Naive thymus-derived CD8-positive, alpha-beta T cell (primary cell): ENCODE results near the gene RIMS3. TPM values are rescaled to one million over a fixed set of nuclear protein-coding genes. Genes with fewer than 3 reads are reported as not detected.

Experiments
- ATAC-seq, 2 donors: fragments of 150-1000 bp; cut with Tn5 transposase in 1 of 2; sonication (Bioruptor Pico), chemical (Tn5 transposase) in 1 of 2; 1 replicate in 1 of 2; 2 replicates in 1 of 2; pipeline ENCODE4 v1.10.0; 2021; ENCODE audit warnings: mild to moderate bottlenecking in 2 of 2, moderate library complexity in 2 of 2
- POLR2A ChIA-PET: fragments of 350-600 bp; sonication (Branson Sonifier 250); formaldehyde crosslinking; loops from one replicate; lab custom pipeline; 2021; ENCODE audit warnings: antibody characterized with exemption; lab: Charles Lee
- DNase-seq, 10 donors: peaks; one replicate each; pipeline versions ENCODE4 v3.0.0 to v3.0.0-alpha.2; 2020 to 2022
- H3K27ac Mint-ChIP-seq, 10 donors: one replicate each; pipeline ENCODE4 v1.8.0; 2020 to 2022; ENCODE audit warnings: mild to moderate bottlenecking in 10 of 10, mixed read lengths in 10 of 10, moderate library complexity in 4 of 10, inconsistent platforms in 1 of 10
- H3K27me3 Mint-ChIP-seq, 5 donors: one replicate each; pipeline ENCODE4 v1.8.0; 2021 to 2022; ENCODE audit warnings: mixed read lengths in 5 of 5
- H3K36me3 Mint-ChIP-seq, 3 donors: one replicate each; pipeline ENCODE4 v1.8.0; 2020 to 2022; ENCODE audit warnings: mixed read lengths in 3 of 3, mild to moderate bottlenecking in 2 of 3, inconsistent platforms in 1 of 3
- H3K4me1 Mint-ChIP-seq, 4 donors: one replicate each; pipeline ENCODE4 v1.8.0; 2021 to 2022; ENCODE audit warnings: mixed read lengths in 4 of 4
- H3K4me3 Mint-ChIP-seq, 10 donors: one replicate each; pipeline ENCODE4 v1.8.0; 2020 to 2022; ENCODE audit warnings: mild to moderate bottlenecking in 10 of 10, mixed read lengths in 10 of 10, moderate library complexity in 6 of 10, inconsistent platforms in 1 of 10
- H3K9me3 Mint-ChIP-seq, 9 donors: one replicate each; pipeline ENCODE4 v1.8.0; 2020 to 2022; ENCODE audit warnings: mixed read lengths in 9 of 9, mild to moderate bottlenecking in 3 of 9, inconsistent platforms in 1 of 9, moderate library complexity in 1 of 9
- polyA plus RNA-seq, 3 donors: library from polyadenylated mRNA; unstranded; fragments of 300-500 nt; fragmentation: Illumina TruSeq; gene quantifications; one replicate each; pipeline ENCODE4 v1.2.3, GENCODE V29; 2021
- total RNA-seq, 8 experiments: library from RNA in 2 of 8; stranded (reverse) in 2 of 8; gene quantifications; one replicate each; pipeline ENCODE4 v1.2.3 and lab custom pipeline; 2021 to 2026

The RIMS3 gene
- total RNA-seq (1 to 10 TPM; 1.2 to 2.0 TPM), polyA plus RNA-seq (1 to 10 TPM in 2 of 3 donors, under 1 TPM in 1; 0.76 to 1.5 (median 1.0) TPM), total RNA-seq (lab: John Stamatoyannopoulos, UW) (0.98 to 8.6 (median 1.8) reads per million in 6 experiments)

- Mint-ChIP-seq H3K4me3 (peak within 1 kb of the TSS; percentile 82 to 93 (median 88)), H3K4me1 (peaks cover 2 to 30% (median 25%) of the 10 kb centered on the region in 4 donors), H3K9me3 (no peaks in the 10 kb centered on the region), H3K27ac (peak within 1 kb of the TSS in 9 of 10 donors; percentile 52 to 91 (median 77)), H3K36me3 (no peaks in the 10 kb centered on the region), H3K27me3 (no peaks in the 10 kb centered on the region)
- ATAC-seq = peak; percentile 78 to 81
- DNase-seq = peak; percentile 47 to 89 (median 76)
- POLR2A ChIA-PET = interaction anchor here (3.6 kb wide), 1 partner anchor 26 kb away, joined by 19 read pairs; the partner anchor contains the start of gene NFYC
These were observed at the start of gene RIMS3 for GRCh38 chr1:40665335-40666171. Gene RIMS3, minus strand, starts transcription at chr1:40665682. Its CDS starts 23,757 bp downstream, at chr1:40641925.

GRCh38 chr1:40712997-40713396 lies 47.5 kb upstream of the RIMS3 start:
- POLR2A ChIA-PET = interaction anchor here (1.4 kb wide), 1 partner anchor 22 kb away, joined by 3 read pairs; no protein-coding TSS in a partner anchor
- ATAC-seq = no peak
- H3K27ac Mint-ChIP-seq = peak overlapping the region in 9 of 10 donors; percentile 35 to 94 (median 55)
- peaks cover 30 to 85% (median 68%) of the 10 kb centered on the region in 4 donors for H3K4me1 Mint-ChIP-seq
- H3K9me3 Mint-ChIP-seq = no peaks in the 10 kb centered on the region
- H3K27me3 Mint-ChIP-seq = no peaks in the 10 kb centered on the region
- peaks cover 0 to 6% (median 5%) of the 10 kb centered on the region in 3 donors for H3K36me3 Mint-ChIP-seq
- no peak for DNase-seq
- H3K4me3 Mint-ChIP-seq = peak overlapping the region; percentile 33 to 71 (median 64)

DNA sequence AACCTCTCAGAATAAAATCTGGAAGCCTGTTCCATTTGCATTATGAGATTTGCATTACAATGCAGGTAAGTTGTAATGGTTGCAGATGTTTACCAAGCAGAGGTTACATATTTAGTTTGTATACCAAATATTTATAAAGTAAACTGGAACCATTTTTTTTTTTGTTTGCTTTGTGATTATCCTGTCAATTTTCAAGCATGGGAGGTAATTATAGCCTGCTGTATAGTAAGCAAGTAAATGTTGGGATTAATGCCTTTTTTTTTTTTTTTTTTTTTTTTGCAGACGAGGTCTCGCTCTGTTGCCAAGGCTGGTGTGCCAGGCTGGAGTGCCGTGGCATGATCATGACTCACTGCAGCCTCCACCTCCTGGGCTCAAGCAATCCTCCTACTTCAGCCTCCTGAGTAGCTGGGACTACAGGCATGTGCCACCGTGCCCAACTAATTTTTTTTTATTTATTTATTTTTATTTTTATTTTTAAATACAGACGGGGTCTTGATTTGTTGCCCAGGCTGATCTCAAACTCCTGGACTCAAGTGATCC lies 47.0 kb upstream of the RIMS3 start:
- peaks cover 30 to 86% (median 67%) of the 10 kb centered on the region in 4 donors for H3K4me1 Mint-ChIP-seq
- DNase-seq (no peak), ATAC-seq (no peak)
- no peaks in the 10 kb centered on the region for H3K27me3 Mint-ChIP-seq
- no peaks in the 10 kb centered on the region for H3K9me3 Mint-ChIP-seq
- peak overlapping the region in 3 of 10 donors; percentile 43 to 94 (median 55) for H3K27ac Mint-ChIP-seq
- peak overlapping the region in 5 of 10 donors; percentile 10 to 93 (median 40) for H3K4me3 Mint-ChIP-seq
- peaks cover 0 to 6% (median 5%) of the 10 kb centered on the region in 3 donors for H3K36me3 Mint-ChIP-seq
- POLR2A ChIA-PET = interaction anchor here (1.3 kb wide), 1 partner anchor 21 kb away, joined by 8 read pairs; the partner anchor contains the start of gene NFYC

GRCh38 chr1:40711465-40712404 lies 46.3 kb upstream of the RIMS3 start:
- Mint-ChIP-seq H3K27ac (peak overlapping the region in 7 of 10 donors; percentile 9 to 94 (median 66)), H3K4me3 (peak overlapping the region in 9 of 10 donors; percentile 43 to 99 (median 79)), H3K36me3 (peaks cover 0 to 6% (median 5%) of the 10 kb centered on the region in 3 donors), H3K27me3 (no peaks in the 10 kb centered on the region), H3K4me1 (peaks cover 27 to 81% (median 63%) of the 10 kb centered on the region in 4 donors), H3K9me3 (no peaks in the 10 kb centered on the region)
- ATAC-seq (no peak), DNase-seq (no peak)
- POLR2A ChIA-PET = interaction anchor here (1.3 kb wide), 1 partner anchor 20 kb away, joined by 8 read pairs; the partner anchor contains the start of gene NFYC

- peaks cover 0 to 5% (median 3%) of the 10 kb centered on the region in 3 donors for H3K36me3 Mint-ChIP-seq
These were observed 45.3 kb upstream of the RIMS3 start for GRCh38 chr1:40710581-40711315.

GRCh38 chr1:40709802-40710278 lies 44.4 kb upstream of the RIMS3 start:
- Mint-ChIP-seq H3K4me3 (peak overlapping the region; percentile 90 to 99 (median 95)), H3K27ac (peak overlapping the region in 9 of 10 donors; percentile 92 to 99 (median 97)), H3K36me3 (peaks cover 0 to 5% (median 3%) of the 10 kb centered on the region in 3 donors), H3K4me1 (peaks cover 23 to 79% (median 60%) of the 10 kb centered on the region in 4 donors), H3K9me3 (no peaks in the 10 kb centered on the region), H3K27me3 (no peaks in the 10 kb centered on the region)
- POLR2A ChIA-PET = interaction anchor here (1.5 to 11.7 kb wide), 3 partner anchors 17 to 152 kb away, joined by 3 to 120 read pairs (median 4); partner anchors contain the start of genes CITED4 and NFYC
- ATAC-seq = no peak
- DNase-seq = no peak

More at GRCh38 chr1:40710581-40711315, 45.3 kb upstream of the RIMS3 start:
- POLR2A ChIA-PET = interaction anchor here (1.3 to 11.7 kb wide), 2 partner anchors 18 to 19 kb away, joined by 8 to 120 read pairs; partner anchors contain the start of gene NFYC
- ATAC-seq (no peak), DNase-seq (no peak)
- H3K27me3 Mint-ChIP-seq = no peaks in the 10 kb centered on the region
- peak overlapping the region in 8 of 10 donors; percentile 25 to 94 (median 65) for H3K27ac Mint-ChIP-seq
- H3K4me3 Mint-ChIP-seq = peak overlapping the region in 9 of 10 donors; percentile 31 to 99 (median 95)
- peaks cover 23 to 78% (median 60%) of the 10 kb centered on the region in 4 donors for H3K4me1 Mint-ChIP-seq
- H3K9me3 Mint-ChIP-seq = no peaks in the 10 kb centered on the region

DNA sequence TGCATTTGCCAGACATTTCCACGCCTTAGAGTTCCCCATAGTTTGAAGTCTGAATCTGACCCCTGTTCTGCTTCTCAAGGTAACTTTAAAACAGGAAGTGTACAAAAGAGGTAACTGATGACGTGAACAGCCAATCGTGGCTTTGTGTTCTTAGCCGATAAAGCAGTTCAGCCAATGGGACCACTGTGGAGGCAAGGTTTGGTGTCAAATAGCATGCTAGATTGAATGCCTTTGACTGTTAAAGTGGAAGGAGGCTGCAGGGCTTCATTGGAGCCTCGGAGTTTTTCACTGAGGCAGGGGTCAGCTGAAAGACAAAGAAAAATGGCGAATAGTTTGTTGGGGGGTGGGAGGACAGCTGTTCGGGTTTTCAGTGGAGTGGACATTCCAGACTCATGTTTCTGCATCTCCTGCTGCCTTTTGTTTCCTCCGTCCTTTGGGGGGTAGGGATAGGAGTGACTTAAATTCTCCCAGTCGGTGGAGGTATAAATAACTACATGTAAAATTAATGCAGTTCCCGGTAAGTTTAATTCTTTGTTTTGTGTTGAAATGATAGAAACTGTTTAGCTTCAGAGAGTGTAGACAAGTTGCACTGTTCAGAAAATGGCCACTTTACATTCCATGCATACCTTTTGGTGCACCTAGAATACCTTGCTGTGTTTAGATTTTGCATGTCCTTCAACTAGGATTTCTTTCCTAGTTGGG lies 43.8 kb upstream of the RIMS3 start:
- ATAC-seq (peak; percentile 97 to 98), DNase-seq (peak in 9 of 10 donors; percentile 35 to 90 (median 82))
- Mint-ChIP-seq H3K4me3 (peak overlapping the region; percentile 90 to 99 (median 95)), H3K4me1 (peaks cover 26 to 81% (median 65%) of the 10 kb centered on the region in 4 donors), H3K36me3 (peaks cover 0 to 5% (median 3%) of the 10 kb centered on the region in 3 donors), H3K27ac (peak overlapping the region; percentile 92 to 99 (median 97)), H3K27me3 (no peaks in the 10 kb centered on the region), H3K9me3 (no peaks in the 10 kb centered on the region)
- POLR2A ChIA-PET = interaction anchor here (1.0 to 11.7 kb wide), 4 partner anchors 17 to 270 kb away, joined by 3 to 120 read pairs (median 4); partner anchors contain the start of genes CITED4, CTPS1 and NFYC

GRCh38 chr1:40708750-40709099 lies 43.2 kb upstream of the RIMS3 start:
- DNase-seq (peak in 1 of 10 donors; percentile 87), ATAC-seq (peak; percentile 83 to 87)
- Mint-ChIP-seq H3K27me3 (no peaks in the 10 kb centered on the region), H3K4me3 (peak overlapping the region; percentile 90 to 99 (median 95)), H3K4me1 (peaks cover 26 to 81% (median 68%) of the 10 kb centered on the region in 4 donors), H3K36me3 (peaks cover 0 to 5% (median 3%) of the 10 kb centered on the region in 3 donors), H3K27ac (peak overlapping the region; percentile 92 to 99 (median 97)), H3K9me3 (no peaks in the 10 kb centered on the region)
- POLR2A ChIA-PET = interaction anchor here (1.0 to 11.7 kb wide), 4 partner anchors 16 to 271 kb away, joined by 3 to 120 read pairs (median 4); partner anchors contain the start of genes CITED4, CTPS1 and NFYC

- no peak for ATAC-seq
- Mint-ChIP-seq H3K4me1 (peaks cover 19 to 79% (median 58%) of the 10 kb centered on the region in 4 donors), H3K27ac (peak overlapping the region in 4 of 10 donors; percentile 2 to 43 (median 20)), H3K9me3 (no peaks in the 10 kb centered on the region), H3K36me3 (no peaks in the 10 kb centered on the region), H3K4me3 (peak overlapping the region in 1 of 10 donors; percentile 3), H3K27me3 (no peaks in the 10 kb centered on the region)
- POLR2A ChIA-PET = interaction anchor here (11.7 kb wide), 1 partner anchor 14 kb away, joined by 120 read pairs; the partner anchor contains the start of gene NFYC
- DNase-seq = no peak
These were observed 41.1 kb upstream of the RIMS3 start for GRCh38 chr1:40706626-40707025.
